ENCODE results near the gene NPTN.

The NPTN gene

GRCh38 chr15:73530649-73531048 is 102.5 kb downstream of the NPTN start:
- TF ChIP-seq CTCF (IDR thresholded peaks at IDR 0.05; ENCODE audit: low read depth, low read length, missing control alignments), result no peak
- no peak for DNase-seq
- Histone ChIP-seq H3K36me3 (replicated peaks) (no peaks in the 10 kb centered on the region), H3K27ac (no peak overlapping the region), H3K27me3 (replicated peaks) (no peaks in the 10 kb centered on the region), H3K4me3 (ENCODE audit: low read depth, low read length) (no peak overlapping the region)
- in situ Hi-C loops (cut with HindIII; ENCODE audit: low pct_ligation_motif_present, low sequenced_read_pairs), result no loop called here

GRCh38 chr15:73527598-73527997 is 105.6 kb downstream of the NPTN start:
- DNase-seq, result no peak
- no peaks in the 10 kb centered on the region for H3K27me3 ChIP-seq (replicated peaks)
- in situ Hi-C loops (cut with HindIII; ENCODE audit: low pct_ligation_motif_present, low sequenced_read_pairs), result no loop called here
- no peak overlapping the region for H3K4me3 ChIP-seq (ENCODE audit: low read depth, low read length)
- no peak overlapping the region for H3K27ac ChIP-seq
- no peaks in the 10 kb centered on the region for H3K36me3 ChIP-seq (replicated peaks)
- no peak for TF ChIP-seq CTCF (IDR thresholded peaks at IDR 0.05; ENCODE audit: low read depth, low read length, missing control alignments)

GRCh38 chr15:73524919-73525318 is 108.3 kb downstream of the NPTN start:
- H3K4me3 ChIP-seq (ENCODE audit: low read depth, low read length), result no peak overlapping the region
- in situ Hi-C loops (cut with HindIII; ENCODE audit: low pct_ligation_motif_present, low sequenced_read_pairs), result no loop called here
- no peaks in the 10 kb centered on the region for H3K36me3 ChIP-seq (replicated peaks)
- H3K27me3 ChIP-seq (replicated peaks), result no peaks in the 10 kb centered on the region
- H3K27ac ChIP-seq, result no peak overlapping the region
- TF ChIP-seq CTCF (IDR thresholded peaks at IDR 0.05; ENCODE audit: low read depth, low read length, missing control alignments), result no peak
- DNase-seq, result no peak

GRCh38 chr15:73522011-73522410 is 111.2 kb downstream of the NPTN start:
- Histone ChIP-seq H3K4me3 (ENCODE audit: low read depth, low read length) (no peak overlapping the region), H3K27me3 (replicated peaks) (no peaks in the 10 kb centered on the region), H3K36me3 (replicated peaks) (no peaks in the 10 kb centered on the region), H3K27ac (no peak overlapping the region)
- in situ Hi-C loops (cut with HindIII; ENCODE audit: low pct_ligation_motif_present, low sequenced_read_pairs), result no loop called here
- DNase-seq, result no peak
- no peak for TF ChIP-seq CTCF (IDR thresholded peaks at IDR 0.05; ENCODE audit: low read depth, low read length, missing control alignments)

GRCh38 chr15:73518876-73519733 is 114.1 kb downstream of the NPTN start:
- H3K4me3 ChIP-seq (ENCODE audit: low read depth, low read length), result no peak overlapping the region
- no peak for TF ChIP-seq CTCF (IDR thresholded peaks at IDR 0.05; ENCODE audit: low read depth, low read length, missing control alignments)

More at GRCh38 chr15:73518876-73519733, 114.1 kb downstream of the NPTN start:
- H3K27me3 ChIP-seq (replicated peaks), result no peaks in the 10 kb centered on the region
- DNase-seq, result no peak
- no peaks in the 10 kb centered on the region for H3K36me3 ChIP-seq (replicated peaks)
- no peak overlapping the region for H3K27ac ChIP-seq
- in situ Hi-C loops (cut with HindIII; ENCODE audit: low pct_ligation_motif_present, low sequenced_read_pairs), result no loop called here

All from brain microvascular endothelial cell (primary cell).